ENCODE results near the gene DNAJC18. TPM values are rescaled to one million over a fixed set of nuclear protein-coding genes. Genes with fewer than 3 reads are reported as not detected.
"Not testable (repeated sequence)": the region's sequence is repeated elsewhere in the genome, so short reads cannot be mapped to it uniquely, and the experiment has no call there.

DNAJC18 gene
- total RNA-seq (10 to 100 TPM in 2 of 4 donors, 1 to 10 TPM in 2; 9.0 to 10.7 (median 10.2) TPM), polyA plus RNA-seq (10 to 100 TPM in 2 of 3 donors, 1 to 10 TPM in 1; 2.6 to 14.5 (median 13.7) TPM)
- long read RNA-seq, donor 1, full-length matches to known transcripts = 6 of 7 reads
- long read RNA-seq, donor 1, partial matches to known transcripts = 1 of 7 reads
- long read RNA-seq, donor 1, other reads (novel, unspliced or antisense) = 0 of 7 reads
- long read RNA-seq, donor 2, full-length matches to known transcripts = 6 of 11 reads
- long read RNA-seq, donor 2, partial matches to known transcripts = 2 of 11 reads
- long read RNA-seq, donor 2, other reads (novel, unspliced or antisense) = 3 of 11 reads

GRCh38 chr5:139439013-139439903 lies at the start of gene DNAJC18:
Gene DNAJC18 (minus strand): TSS chr5:139439525. CDS start chr5:139439445, 80 bp downstream.
- TF ChIP-seq CTCF (IDR thresholded peaks at IDR 0.05) = no peak
- H3K27ac ChIP-seq = peak within 1 kb of the TSS; percentile 100
- peaks cover 0 to 26% of the 10 kb centered on the region in 2 donors for H3K36me3 ChIP-seq (ENCODE audit: insufficient read depth in 1 of 2, low read depth in 1 of 2)
- peaks cover 12% of the 10 kb centered on the region for H3K4me1 ChIP-seq
- H3K9me3 ChIP-seq = no peaks in the 10 kb centered on the region
- no peaks in the 10 kb centered on the region for H3K27me3 ChIP-seq (ENCODE audit: insufficient read depth in 3 of 3, low read length in 2 of 3)
- 2 to 4% (median 3%) methylated on average over 49 of the region's 49 CpGs for WGBS, 3 donors
- DNase-seq (peak; percentile 96 to 97), ATAC-seq (peak; percentile 98 to 99 (median 98))
- H3K4me3 ChIP-seq = peak within 1 kb of the TSS; percentile 94
- intact Hi-C loops (cut with DNase I) = loop anchor here in 1 of 2 donors (5.0 kb wide), 1 partner anchor 123 kb away; the partner anchor contains the start of gene UBE2D2

- WGBS, 3 donors = 65 to 80% (median 78%) methylated on average over 3 of the region's 3 CpGs
- no peak for TF ChIP-seq CTCF (IDR thresholded peaks at IDR 0.05)
- Histone ChIP-seq H3K9me3 (no peaks in the 10 kb centered on the region), H3K4me1 (peaks cover 8% of the 10 kb centered on the region), H3K27ac (no peak overlapping the region), H3K4me3 (no peak overlapping the region), H3K27me3 (ENCODE audit: insufficient read depth in 3 of 3, low read length in 2 of 3) (no peaks in the 10 kb centered on the region), H3K36me3 (ENCODE audit: insufficient read depth in 1 of 2, low read depth in 1 of 2) (no peaks in the 10 kb centered on the region)
- intact Hi-C loops (cut with DNase I) = no loop called here
- no peak for ATAC-seq
- DNase-seq = peak; percentile 40 to 65
Observed at GRCh38 chr5:139488260-139488659, 48.9 kb upstream of the DNAJC18 start.

GRCh38 chr5:139486201-139486600 lies 46.9 kb upstream of the DNAJC18 start:
- Histone ChIP-seq H3K36me3 (ENCODE audit: insufficient read depth in 1 of 2, low read depth in 1 of 2) (no peaks in the 10 kb centered on the region), H3K27me3 (ENCODE audit: insufficient read depth in 3 of 3, low read length in 2 of 3) (no peaks in the 10 kb centered on the region), H3K27ac (no peak overlapping the region), H3K9me3 (no peaks in the 10 kb centered on the region), H3K4me3 (no peak overlapping the region), H3K4me1 (no peaks in the 10 kb centered on the region)
- TF ChIP-seq CTCF (IDR thresholded peaks at IDR 0.05) = no peak
- 81 to 84% (median 83%) methylated on average over 7 of the region's 7 CpGs for WGBS, 3 donors
- intact Hi-C loops (cut with DNase I) = no loop called here
- no peak for ATAC-seq
- no peak for DNase-seq

GRCh38 chr5:139482890-139483208 lies 43.5 kb upstream of the DNAJC18 start:
- H3K27me3 ChIP-seq (ENCODE audit: insufficient read depth in 3 of 3, low read length in 2 of 3); H3K9me3 ChIP-seq; ATAC-seq; intact Hi-C loops (cut with DNase I); H3K4me1 ChIP-seq; H3K36me3 ChIP-seq (ENCODE audit: insufficient read depth in 1 of 2, low read depth in 1 of 2): not testable (repeated sequence)
- peak in 1 of 2 donors; percentile 60 for DNase-seq
- H3K4me3 ChIP-seq = peak overlapping the region; percentile 60
- 65 to 70% (median 70%) methylated on average over 6 of the region's 6 CpGs for WGBS, 3 donors
- peak overlapping the region; percentile 73 for H3K27ac ChIP-seq

All from psoas muscle (tissue), 8 donors.